HepG2 (cell line): ENCODE results near the gene MTREX. TPM values are rescaled to one million over a fixed set of nuclear protein-coding genes. Genes with fewer than 3 reads are reported as not detected.

Source experiments
- CTCF ChIP-seq: sonication (generic); formaldehyde crosslinking; IDR thresholded peaks from 2 replicates; pipeline ENCODE4 v1.5.0; 2020; ENCODE audit warnings: mild to moderate bottlenecking, missing genetic modification reagents, moderate library complexity
- DMTF1 ChIP-seq: sonication (generic); formaldehyde crosslinking; IDR thresholded peaks from 2 replicates; pipeline ENCODE4 v1.4.0; 2020; ENCODE audit warnings: mild to moderate bottlenecking, missing genetic modification reagents
- DNMT1 ChIP-seq: sonication (generic); formaldehyde crosslinking; IDR thresholded peaks from 2 replicates; pipeline ENCODE4 v1.5.1; 2020; ENCODE audit warnings: mild to moderate bottlenecking, missing genetic modification reagents
- FOSL2 ChIP-seq: sonication (generic); formaldehyde crosslinking; IDR thresholded peaks from 2 replicates; pipeline ENCODE4 v1.4.0; 2020; ENCODE audit warnings: missing genetic modification reagents
- FOXP4 ChIP-seq: sonication (generic); formaldehyde crosslinking; IDR thresholded peaks from 2 replicates; pipeline ENCODE4 v1.4.0; 2020; ENCODE audit warnings: missing genetic modification reagents
- HIC2 ChIP-seq: sonication (generic); formaldehyde crosslinking; IDR thresholded peaks from 2 replicates; pipeline ENCODE4 v1.9.0; 2022; ENCODE audit warnings: low read depth, missing genetic modification reagents
- HMG20B ChIP-seq: conservative IDR thresholded peaks from 2 replicates; pipeline ENCODE4 v1.6.1; 2016; ENCODE audit warnings: missing genetic modification reagents, missing compliant biosample characterization
- MBD4 ChIP-seq: IDR thresholded peaks from 2 replicates; pipeline ENCODE4 v1.6.1; 2012; ENCODE audit warnings: low read length, inconsistent platforms, borderline replicate concordance
- MNT ChIP-seq: fragments of 450-650 bp; IDR thresholded peaks from 2 replicates; pipeline ENCODE4 v1.6.1; 2016
- PBX3 ChIP-seq: sonication (generic); formaldehyde crosslinking; IDR thresholded peaks from 2 replicates; pipeline ENCODE4 v1.8.1; 2023; ENCODE audit warnings: missing genetic modification reagents, inconsistent platforms, borderline replicate concordance
- REPIN1 ChIP-seq: sonication (generic); formaldehyde crosslinking; IDR thresholded peaks from 2 replicates; pipeline ENCODE4 v1.8.0; 2022; ENCODE audit warnings: missing genetic modification reagents, low read depth, mild to moderate bottlenecking, borderline replicate concordance
- TFDP1 ChIP-seq: IDR thresholded peaks from 2 replicates; pipeline ENCODE4 v1.6.1; 2016; ENCODE audit warnings: missing compliant biosample characterization, missing genetic modification reagents, borderline replicate concordance
- TFDP2 ChIP-seq: sonication (generic); formaldehyde crosslinking; IDR thresholded peaks from 2 replicates; pipeline ENCODE4 v1.4.0; 2020; ENCODE audit warnings: missing genetic modification reagents
- ZNF263 ChIP-seq: sonication (generic); formaldehyde crosslinking; IDR thresholded peaks from 2 replicates; pipeline ENCODE4 v1.4.0; 2020; ENCODE audit warnings: missing genetic modification reagents
- ZNF841 ChIP-seq: sonication (generic); formaldehyde crosslinking; IDR thresholded peaks from 2 replicates; pipeline ENCODE4 v1.8.1; 2023; ENCODE audit warnings: missing genetic modification reagents, borderline replicate concordance
- polyA plus RNA-seq, 8 experiments: library from polyadenylated mRNA; depleted of rRNA in 3 of 8; stranded (reverse) in 7 of 8; unstranded in 1 of 8; fragments of >200 nt; fragmentation: Illumina TruSeq in 4 of 8; extraction: Trizol in 4 of 8; gene quantifications; 2 replicates each; pipeline versions ENCODE4 v1.2.1 to v1.2.3, GENCODE V29; 2011 to 2016; ENCODE audit warnings: low read depth in 4 of 8, missing spikeins in 1 of 8, mixed read lengths in 1 of 8; ENCODE audit not compliant: insufficient read depth in 1 of 8
- total RNA-seq, 5 experiments: library from RNA; depleted of rRNA; stranded (reverse); fragments of >200 nt; fragmentation: Illumina TruSeq; extraction: Trizol; gene quantifications; 2 replicates each; pipeline ENCODE4 v1.2.3, GENCODE V29; 2016; ENCODE audit warnings: low read depth in 1 of 5

MTREX gene
- total and polyA plus RNA-seq, 2 of the 13 experiments (the other 11 are each of a cell fraction or from before 2014, with no cell fraction given): 16.4 to 91.5 TPM

GRCh38 chr5:55429613-55430253 is 121.9 kb downstream of the MTREX start (continued):
- TF ChIP-seq TFDP1 (no peak), CTCF (no peak), PBX3 (CRISPR knock-in tag) (no peak), REPIN1 (no peak), TFDP2 (CRISPR knock-in tag) (no peak), MNT (no peak), MBD4 (no peak), FOSL2 (CRISPR knock-in tag) (no peak), DNMT1 (CRISPR knock-in tag) (no peak), DMTF1 (CRISPR knock-in tag) (no peak), HIC2 (CRISPR knock-in tag) (0 out of 2 replicates have a peak, but pooled peaks have one; percentile 25), ZNF263 (CRISPR knock-in tag) (no peak), FOXP4 (CRISPR knock-in tag) (peak; percentile 77), ZNF841 (CRISPR knock-in tag) (no peak), HMG20B (no peak)
